Fibroblast of lung (primary cell): ENCODE data around the gene DGCR8. TPM values are rescaled to one million over a fixed set of nuclear protein-coding genes. Genes with fewer than 3 reads are reported as not detected.

Experiments used
- DNase-seq, 2 donors: peaks; one replicate each; pipeline versions ENCODE4 v3.0.0 to v3.0.0-alpha.2; 2010; ENCODE audit warnings: low read depth in 2 of 2
- H2AFZ ChIP-seq: 2 replicates; pipeline ENCODE4 v1.5.1; 2012; ENCODE audit warnings: low read length, control low read depth, inconsistent platforms
- H3K27ac ChIP-seq: 2 replicates; pipeline ENCODE4 v1.5.1; 2011; ENCODE audit warnings: low read length, control low read depth; ENCODE audit not compliant: insufficient read depth
- H3K27me3 ChIP-seq: 2 replicates; pipeline ENCODE4 v1.5.1; 2011; ENCODE audit warnings: mild to moderate bottlenecking, low read length; ENCODE audit not compliant: control insufficient read depth, insufficient read depth
- H3K36me3 ChIP-seq: 2 replicates; pipeline ENCODE4 v1.5.1; 2011; ENCODE audit warnings: low read length; ENCODE audit not compliant: control insufficient read depth, insufficient read depth
- H3K4me1 ChIP-seq: 2 replicates; pipeline ENCODE4 v1.5.1; 2011; ENCODE audit warnings: low read length; ENCODE audit not compliant: control insufficient read depth, insufficient read depth; ENCODE audit errors: extremely low read depth
- H3K4me2 ChIP-seq: 2 replicates; pipeline ENCODE4 v1.5.1; 2011; ENCODE audit warnings: low read length, control low read depth; ENCODE audit not compliant: insufficient read depth; ENCODE audit errors: extremely low read depth
- H3K4me3 ChIP-seq, 4 experiments: fragments of 200-600 bp in 1 of 4; sonication (generic) in 1 of 4; replicated peaks in 1 of 4; 2 replicates each; pipeline ENCODE4 v1.5.1; 2011 to 2016; ENCODE audit warnings: low read length in 4 of 4, low read depth in 3 of 4, mild to moderate bottlenecking in 3 of 4, control low read depth in 2 of 4, inconsistent platforms in 1 of 4, mixed read lengths in 1 of 4; ENCODE audit not compliant: insufficient read depth in 1 of 4; ENCODE audit errors: control extremely low read depth in 1 of 4
- H3K79me2 ChIP-seq: 2 replicates; pipeline ENCODE4 v1.5.1; 2012; ENCODE audit warnings: mild to moderate bottlenecking, low read length, inconsistent platforms; ENCODE audit not compliant: control insufficient read depth, insufficient read depth
- H3K9ac ChIP-seq: 2 replicates; pipeline ENCODE4 v1.5.1; 2011; ENCODE audit warnings: mild to moderate bottlenecking, low read length, control low read depth; ENCODE audit not compliant: insufficient read depth
- H3K9me3 ChIP-seq: 2 replicates; pipeline ENCODE4 v1.5.1; 2012; ENCODE audit warnings: low read depth, low read length; ENCODE audit not compliant: control insufficient read depth, insufficient read depth
- H4K20me1 ChIP-seq: 2 replicates; pipeline ENCODE4 v1.5.1; 2011; ENCODE audit warnings: low read length; ENCODE audit not compliant: control insufficient read depth, insufficient read depth; ENCODE audit errors: extremely low read depth
- EZH2 ChIP-seq: IDR thresholded peaks from 2 replicates; pipeline ENCODE4 v1.5.1; 2012; ENCODE audit warnings: low read length, control low read depth, mild to moderate bottlenecking; ENCODE audit errors: missing control alignments
- polyA minus RNA-seq: library from RNA; depleted of rRNA, polyadenylated mRNA; stranded (reverse); fragments of >200 nt; gene quantifications from 2 replicates; pipeline ENCODE4 v1.2.3, GENCODE V29; 2011; ENCODE audit warnings: low replicate concordance
- polyA plus RNA-seq, 2 donors: library from polyadenylated mRNA; depleted of rRNA in 1 of 2; stranded (reverse) in 1 of 2; unstranded in 1 of 2; fragments of >200 nt; gene quantifications; 2 replicates each; pipeline ENCODE4 v1.2.1, GENCODE V29; 2011 to 2012; ENCODE audit warnings: missing spikeins in 1 of 2
- total RNA-seq: library from RNA; depleted of rRNA; stranded (reverse); fragments of >200 nt; gene quantifications from 2 replicates; pipeline ENCODE4 v1.2.1, GENCODE V29; 2014
- TF ChIP-seq, protein P1 (sequence below), 2 donors: IDR thresholded peaks in 1 of 2; conservative IDR thresholded peaks in 1 of 2; 1 replicate in 1 of 2; 2 replicates in 1 of 2; pipeline ENCODE4 v1.5.1; 2011 to 2012; ENCODE audit warnings: low read length in 2 of 2, control low read depth in 1 of 2, inconsistent platforms in 1 of 2, low read depth in 1 of 2, mild to moderate bottlenecking in 1 of 2

DGCR8 gene
- 21.3 and 26.2 TPM in 2 replicates for total RNA-seq
- polyA plus RNA-seq: 18.8 and 21.6 TPM in 2 replicates
- polyA plus RNA-seq (2012): 16.4 and 19.0 TPM in 2 replicates
- polyA minus RNA-seq: 22.8 and 47.0 TPM in 2 replicates

DNA sequence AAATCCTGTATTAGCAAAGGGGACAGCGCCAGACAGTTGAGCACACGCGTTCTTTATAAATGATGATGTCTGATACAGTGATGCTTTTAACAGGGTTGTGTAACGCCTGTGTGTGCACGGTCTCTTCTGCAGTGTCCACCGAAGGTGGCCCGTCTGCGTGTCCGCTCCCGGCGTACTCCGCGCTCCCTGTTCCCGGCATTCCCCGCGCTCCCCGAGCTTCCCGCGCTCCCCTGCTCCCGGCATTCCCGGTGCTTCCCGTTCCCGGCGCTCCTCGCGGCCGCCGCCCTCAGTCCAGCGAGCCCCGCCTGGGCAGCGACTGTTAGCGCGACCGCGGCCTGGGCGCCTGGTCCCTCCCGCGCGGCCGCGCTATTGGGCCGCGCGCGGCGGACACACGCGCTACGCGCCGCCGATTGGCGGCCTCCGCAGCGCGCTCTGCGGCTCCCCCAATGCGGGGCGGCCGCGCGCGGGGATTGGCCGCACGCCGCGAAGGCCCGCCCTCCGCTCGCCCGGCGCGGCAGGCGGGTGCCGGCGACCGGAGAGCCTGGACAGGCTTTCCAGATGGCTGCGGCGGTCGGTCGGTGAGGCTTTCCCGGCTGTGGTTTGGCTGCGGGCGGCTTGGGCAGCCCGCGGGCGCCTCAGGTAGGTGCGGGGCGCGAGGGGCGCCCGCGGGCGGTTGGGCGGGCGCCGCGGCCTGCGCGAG lies at the start of gene DGCR8:
DGCR8 (plus strand) TSS at position 497 of the 700 bp plus-strand sequence. CDS start 5,723 bp downstream, outside the sequence.
- H3K27me3 ChIP-seq: no peaks in the 10 kb centered on the region
- H3K4me2 ChIP-seq: peak within 1 kb of the TSS; percentile 90
- DNase-seq: peak; percentile 92 to 94
- peak within 1 kb of the TSS; percentile 71 to 83 (median 80) for H3K4me3 ChIP-seq
- H3K36me3 ChIP-seq: peaks cover 4% of the 10 kb centered on the region
- peaks cover 6% of the 10 kb centered on the region for H3K4me1 ChIP-seq
- H3K27ac ChIP-seq: peak within 1 kb of the TSS; percentile 80
- TF ChIP-seq, protein P1, sequence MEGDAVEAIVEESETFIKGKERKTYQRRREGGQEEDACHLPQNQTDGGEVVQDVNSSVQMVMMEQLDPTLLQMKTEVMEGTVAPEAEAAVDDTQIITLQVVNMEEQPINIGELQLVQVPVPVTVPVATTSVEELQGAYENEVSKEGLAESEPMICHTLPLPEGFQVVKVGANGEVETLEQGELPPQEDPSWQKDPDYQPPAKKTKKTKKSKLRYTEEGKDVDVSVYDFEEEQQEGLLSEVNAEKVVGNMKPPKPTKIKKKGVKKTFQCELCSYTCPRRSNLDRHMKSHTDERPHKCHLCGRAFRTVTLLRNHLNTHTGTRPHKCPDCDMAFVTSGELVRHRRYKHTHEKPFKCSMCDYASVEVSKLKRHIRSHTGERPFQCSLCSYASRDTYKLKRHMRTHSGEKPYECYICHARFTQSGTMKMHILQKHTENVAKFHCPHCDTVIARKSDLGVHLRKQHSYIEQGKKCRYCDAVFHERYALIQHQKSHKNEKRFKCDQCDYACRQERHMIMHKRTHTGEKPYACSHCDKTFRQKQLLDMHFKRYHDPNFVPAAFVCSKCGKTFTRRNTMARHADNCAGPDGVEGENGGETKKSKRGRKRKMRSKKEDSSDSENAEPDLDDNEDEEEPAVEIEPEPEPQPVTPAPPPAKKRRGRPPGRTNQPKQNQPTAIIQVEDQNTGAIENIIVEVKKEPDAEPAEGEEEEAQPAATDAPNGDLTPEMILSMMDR (conservative IDR thresholded peaks at IDR 0.05 in 1 of 2, IDR thresholded peaks at IDR 0.05 in 1 of 2; ENCODE audit: low read depth in 1 of 2, low read length in 2 of 2): no peak
- TF ChIP-seq EZH2: no peak
- H3K9ac ChIP-seq: peak within 1 kb of the TSS; percentile 83
- H3K79me2 ChIP-seq: peaks cover 45% of the 10 kb centered on the region
- H3K9me3 ChIP-seq: no peaks in the 10 kb centered on the region
- H4K20me1 ChIP-seq: no peaks in the 10 kb centered on the region
- H2AFZ ChIP-seq: peak within 1 kb of the TSS; percentile 84

DNA sequence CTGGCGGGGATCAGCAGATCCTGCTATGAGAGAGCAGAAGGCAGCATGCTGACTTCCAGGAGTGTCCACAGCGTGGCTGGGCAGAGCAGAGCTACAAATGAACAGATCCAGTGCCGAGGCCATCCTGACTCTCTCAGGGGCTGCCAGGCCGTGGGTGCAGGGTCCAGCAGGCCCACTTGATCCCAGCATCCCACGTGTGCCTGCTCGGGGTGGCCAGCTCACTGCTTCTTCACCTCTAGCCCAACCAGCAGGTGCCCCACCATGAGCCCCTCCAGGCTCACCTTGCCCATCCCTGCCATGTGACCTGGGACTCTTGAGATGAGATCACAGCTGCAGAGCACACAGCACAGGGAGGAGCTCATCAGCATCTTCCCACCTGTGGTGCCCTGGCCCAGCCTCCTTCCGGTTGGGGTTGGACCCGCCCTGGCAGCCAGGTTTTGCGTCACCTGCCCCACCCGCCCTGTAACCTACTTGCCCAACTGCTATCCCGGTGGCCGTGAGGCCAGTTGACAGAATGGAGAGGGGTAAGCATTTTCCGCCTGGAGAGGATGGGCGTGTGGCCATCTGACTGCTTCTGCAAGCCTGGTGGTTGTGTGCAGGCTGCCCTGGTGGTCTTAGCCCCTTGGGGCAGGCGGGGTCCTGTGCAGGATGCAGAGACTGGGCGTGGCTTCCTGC lies 48.2 kb upstream of the DGCR8 start:
- Histone ChIP-seq H3K9me3 (no peaks in the 10 kb centered on the region), H3K36me3 (peaks cover 2% of the 10 kb centered on the region), H3K4me3 (no peak overlapping the region), H3K9ac (no peak overlapping the region), H3K27me3 (no peaks in the 10 kb centered on the region), H3K27ac (no peak overlapping the region), H3K79me2 (no peaks in the 10 kb centered on the region), H3K4me2 (no peak overlapping the region), H3K4me1 (no peaks in the 10 kb centered on the region), H4K20me1 (no peaks in the 10 kb centered on the region), H2AFZ (no peak overlapping the region)
- DNase-seq: no peak
- TF ChIP-seq, protein P1 (conservative IDR thresholded peaks at IDR 0.05 in 1 of 2, IDR thresholded peaks at IDR 0.05 in 1 of 2; ENCODE audit: low read depth in 1 of 2, low read length in 2 of 2): no peak
- no peak for TF ChIP-seq EZH2

GRCh38 chr22:20032407-20032991 lies 47.5 kb upstream of the DGCR8 start:
- no peak for TF ChIP-seq EZH2
- TF ChIP-seq, protein P1 (conservative IDR thresholded peaks at IDR 0.05 in 1 of 2, IDR thresholded peaks at IDR 0.05 in 1 of 2; ENCODE audit: low read depth in 1 of 2, low read length in 2 of 2): no peak
- no peaks in the 10 kb centered on the region for H3K9me3 ChIP-seq
- no peaks in the 10 kb centered on the region for H4K20me1 ChIP-seq
- no peaks in the 10 kb centered on the region for H3K79me2 ChIP-seq
- no peaks in the 10 kb centered on the region for H3K4me1 ChIP-seq
- no peak overlapping the region for H3K4me2 ChIP-seq
- H2AFZ ChIP-seq: no peak overlapping the region
- H3K9ac ChIP-seq: no peak overlapping the region
- DNase-seq: no peak
- no peak overlapping the region for H3K27ac ChIP-seq
- no peak overlapping the region for H3K4me3 ChIP-seq
- no peaks in the 10 kb centered on the region for H3K27me3 ChIP-seq
- H3K36me3 ChIP-seq: peaks cover 2% of the 10 kb centered on the region
